HCT116 (cell line): ENCODE data around the gene ALDH1L1.

ENCODE experiments used
- CBX3 ChIP-seq: IDR thresholded peaks from 2 replicates; pipeline ENCODE4 v1.6.1; 2012; ENCODE audit warnings: low read depth
- POLR2A ChIP-seq: IDR thresholded peaks from 2 replicates; pipeline ENCODE4 v1.7.0; 2011; ENCODE audit warnings: borderline replicate concordance; ENCODE audit not compliant: insufficient read depth, insufficient read length; ENCODE audit errors: extremely low read depth
- YY1 ChIP-seq: IDR thresholded peaks from 2 replicates; pipeline ENCODE4 v1.6.1; 2011; ENCODE audit warnings: low read length, low read depth, moderate library complexity, mild to moderate bottlenecking; ENCODE audit not compliant: insufficient replicate concordance; ENCODE audit errors: extremely low read depth
- TF ChIP-seq, protein P1 (sequence below), 3 experiments: fragments of 200-600 bp in 1 of 3; sonication (generic) in 1 of 3; IDR thresholded peaks in 2 of 3; conservative IDR thresholded peaks in 1 of 3; 2 replicates each; pipeline ENCODE4 v1.5.1; 2012 to 2017; ENCODE audit warnings: low read depth in 2 of 3, low read length in 2 of 3, antibody characterized with exemption in 1 of 3, borderline replicate concordance in 1 of 3, control low read depth in 1 of 3, mild to moderate bottlenecking in 1 of 3, mixed read lengths in 1 of 3, mixed run types in 1 of 3, moderate library complexity in 1 of 3; ENCODE audit not compliant: insufficient read depth in 1 of 3
- TF ChIP-seq, protein P2 (sequence below): IDR thresholded peaks from 2 replicates; pipeline ENCODE4 v1.6.1; 2011; ENCODE audit warnings: mild to moderate bottlenecking, low read length, moderate library complexity; ENCODE audit not compliant: insufficient replicate concordance; ENCODE audit errors: extremely low read depth
- TF ChIP-seq, protein P3 (sequence below): IDR thresholded peaks from 2 replicates; pipeline ENCODE4 v1.6.1; 2012; ENCODE audit warnings: low read depth

DNA sequence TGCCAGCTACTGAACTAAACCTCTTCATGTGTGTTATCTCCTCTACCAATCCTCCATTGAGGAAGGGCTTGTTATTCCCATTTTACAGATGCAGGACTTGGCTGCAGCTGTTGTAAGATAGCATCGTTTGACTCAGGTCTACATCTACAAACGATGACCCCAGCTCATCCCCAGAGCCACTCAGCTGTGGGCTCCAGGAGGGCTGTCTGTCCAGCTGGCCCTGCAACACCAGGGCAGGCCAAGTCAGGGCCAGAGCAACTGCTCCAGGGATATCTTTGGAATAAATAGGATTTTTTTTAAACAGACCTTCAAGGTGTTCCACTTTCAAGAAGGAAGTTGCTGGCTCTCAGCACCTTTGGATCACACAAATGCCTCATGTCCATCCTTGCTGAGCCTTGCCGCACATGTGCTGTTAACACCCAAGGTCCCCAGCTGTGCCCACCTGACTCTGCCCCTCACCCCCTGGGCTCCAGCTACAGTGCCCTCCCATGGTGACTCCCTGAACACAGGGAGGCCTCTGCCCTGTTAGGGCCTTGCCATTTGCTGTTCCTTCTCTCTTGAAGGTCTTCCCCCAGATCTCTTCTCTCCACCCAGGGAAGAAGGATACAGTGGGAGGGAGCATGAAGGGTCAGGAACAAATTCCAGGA, 31.0 kb downstream of the ALDH1L1 start:
- TF ChIP-seq, protein P1, sequence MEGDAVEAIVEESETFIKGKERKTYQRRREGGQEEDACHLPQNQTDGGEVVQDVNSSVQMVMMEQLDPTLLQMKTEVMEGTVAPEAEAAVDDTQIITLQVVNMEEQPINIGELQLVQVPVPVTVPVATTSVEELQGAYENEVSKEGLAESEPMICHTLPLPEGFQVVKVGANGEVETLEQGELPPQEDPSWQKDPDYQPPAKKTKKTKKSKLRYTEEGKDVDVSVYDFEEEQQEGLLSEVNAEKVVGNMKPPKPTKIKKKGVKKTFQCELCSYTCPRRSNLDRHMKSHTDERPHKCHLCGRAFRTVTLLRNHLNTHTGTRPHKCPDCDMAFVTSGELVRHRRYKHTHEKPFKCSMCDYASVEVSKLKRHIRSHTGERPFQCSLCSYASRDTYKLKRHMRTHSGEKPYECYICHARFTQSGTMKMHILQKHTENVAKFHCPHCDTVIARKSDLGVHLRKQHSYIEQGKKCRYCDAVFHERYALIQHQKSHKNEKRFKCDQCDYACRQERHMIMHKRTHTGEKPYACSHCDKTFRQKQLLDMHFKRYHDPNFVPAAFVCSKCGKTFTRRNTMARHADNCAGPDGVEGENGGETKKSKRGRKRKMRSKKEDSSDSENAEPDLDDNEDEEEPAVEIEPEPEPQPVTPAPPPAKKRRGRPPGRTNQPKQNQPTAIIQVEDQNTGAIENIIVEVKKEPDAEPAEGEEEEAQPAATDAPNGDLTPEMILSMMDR (IDR thresholded peaks at IDR 0.05 in 2 of 3, conservative IDR thresholded peaks at IDR 0.05 in 1 of 3; ENCODE audit: borderline replicate concordance in 1 of 3, insufficient read depth in 1 of 3, low read depth in 2 of 3, low read length in 2 of 3), result no peak
- TF ChIP-seq CBX3, result no peak
- TF ChIP-seq YY1, result no peak
- TF ChIP-seq, protein P2, sequence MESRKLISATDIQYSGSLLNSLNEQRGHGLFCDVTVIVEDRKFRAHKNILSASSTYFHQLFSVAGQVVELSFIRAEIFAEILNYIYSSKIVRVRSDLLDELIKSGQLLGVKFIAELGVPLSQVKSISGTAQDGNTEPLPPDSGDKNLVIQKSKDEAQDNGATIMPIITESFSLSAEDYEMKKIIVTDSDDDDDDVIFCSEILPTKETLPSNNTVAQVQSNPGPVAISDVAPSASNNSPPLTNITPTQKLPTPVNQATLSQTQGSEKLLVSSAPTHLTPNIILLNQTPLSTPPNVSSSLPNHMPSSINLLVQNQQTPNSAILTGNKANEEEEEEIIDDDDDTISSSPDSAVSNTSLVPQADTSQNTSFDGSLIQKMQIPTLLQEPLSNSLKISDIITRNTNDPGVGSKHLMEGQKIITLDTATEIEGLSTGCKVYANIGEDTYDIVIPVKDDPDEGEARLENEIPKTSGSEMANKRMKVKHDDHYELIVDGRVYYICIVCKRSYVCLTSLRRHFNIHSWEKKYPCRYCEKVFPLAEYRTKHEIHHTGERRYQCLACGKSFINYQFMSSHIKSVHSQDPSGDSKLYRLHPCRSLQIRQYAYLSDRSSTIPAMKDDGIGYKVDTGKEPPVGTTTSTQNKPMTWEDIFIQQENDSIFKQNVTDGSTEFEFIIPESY, result no peak
- TF ChIP-seq, protein P3, sequence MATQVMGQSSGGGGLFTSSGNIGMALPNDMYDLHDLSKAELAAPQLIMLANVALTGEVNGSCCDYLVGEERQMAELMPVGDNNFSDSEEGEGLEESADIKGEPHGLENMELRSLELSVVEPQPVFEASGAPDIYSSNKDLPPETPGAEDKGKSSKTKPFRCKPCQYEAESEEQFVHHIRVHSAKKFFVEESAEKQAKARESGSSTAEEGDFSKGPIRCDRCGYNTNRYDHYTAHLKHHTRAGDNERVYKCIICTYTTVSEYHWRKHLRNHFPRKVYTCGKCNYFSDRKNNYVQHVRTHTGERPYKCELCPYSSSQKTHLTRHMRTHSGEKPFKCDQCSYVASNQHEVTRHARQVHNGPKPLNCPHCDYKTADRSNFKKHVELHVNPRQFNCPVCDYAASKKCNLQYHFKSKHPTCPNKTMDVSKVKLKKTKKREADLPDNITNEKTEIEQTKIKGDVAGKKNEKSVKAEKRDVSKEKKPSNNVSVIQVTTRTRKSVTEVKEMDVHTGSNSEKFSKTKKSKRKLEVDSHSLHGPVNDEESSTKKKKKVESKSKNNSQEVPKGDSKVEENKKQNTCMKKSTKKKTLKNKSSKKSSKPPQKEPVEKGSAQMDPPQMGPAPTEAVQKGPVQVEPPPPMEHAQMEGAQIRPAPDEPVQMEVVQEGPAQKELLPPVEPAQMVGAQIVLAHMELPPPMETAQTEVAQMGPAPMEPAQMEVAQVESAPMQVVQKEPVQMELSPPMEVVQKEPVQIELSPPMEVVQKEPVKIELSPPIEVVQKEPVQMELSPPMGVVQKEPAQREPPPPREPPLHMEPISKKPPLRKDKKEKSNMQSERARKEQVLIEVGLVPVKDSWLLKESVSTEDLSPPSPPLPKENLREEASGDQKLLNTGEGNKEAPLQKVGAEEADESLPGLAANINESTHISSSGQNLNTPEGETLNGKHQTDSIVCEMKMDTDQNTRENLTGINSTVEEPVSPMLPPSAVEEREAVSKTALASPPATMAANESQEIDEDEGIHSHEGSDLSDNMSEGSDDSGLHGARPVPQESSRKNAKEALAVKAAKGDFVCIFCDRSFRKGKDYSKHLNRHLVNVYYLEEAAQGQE, result no peak
- no peak for TF ChIP-seq POLR2A
